GM04504 (cell line): Measurements from ENCODE around the gene SLC39A8.

Experiments used
- DNase-seq: peaks from one replicate; pipeline ENCODE4 v3.0.0-alpha.2; 2012; ENCODE audit warnings: low read depth

SLC39A8 gene

GRCh38 chr4:102230194-102230593, 115.1 kb downstream of the SLC39A8 start:
- no peak for DNase-seq

- DNase-seq: no peak
These were observed 117.9 kb downstream of the SLC39A8 start for GRCh38 chr4:102227388-102227787.

GRCh38 chr4:102223461-102223860, 121.8 kb downstream of the SLC39A8 start:
- DNase-seq: no peak

GRCh38 chr4:102222838-102223409, 122.4 kb downstream of the SLC39A8 start:
- no peak for DNase-seq

GRCh38 chr4:102219129-102219528, 126.2 kb downstream of the SLC39A8 start:
- no peak for DNase-seq

- DNase-seq: no peak
These were observed 126.6 kb downstream of the SLC39A8 start for GRCh38 chr4:102218656-102219055.

- no peak for DNase-seq
These were observed 127.4 kb downstream of the SLC39A8 start for GRCh38 chr4:102217775-102218355.

GRCh38 chr4:102217345-102217744, 127.9 kb downstream of the SLC39A8 start:
- DNase-seq: no peak

- DNase-seq: no peak
These were observed 128.6 kb downstream of the SLC39A8 start for GRCh38 chr4:102216666-102217065.

GRCh38 chr4:102213031-102213430, 132.3 kb downstream of the SLC39A8 start:
- no peak for DNase-seq
